Putamen (tissue), 1 donor: ENCODE results near the gene SLCO3A1.

ENCODE experiments used
- DNase-seq: peaks from one replicate; pipeline ENCODE4 v3.0.0-alpha.2; 2016; ENCODE audit warnings: low spot score

SLCO3A1 gene

GRCh38 chr15:92101708-92102394 lies 248.3 kb downstream of the SLCO3A1 start:
- DNase-seq, result no peak

- no peak for DNase-seq
Observed at GRCh38 chr15:92102395-92102755, 248.9 kb downstream of the SLCO3A1 start.

GRCh38 chr15:92104072-92104471 lies 250.6 kb downstream of the SLCO3A1 start:
- DNase-seq, result no peak

GRCh38 chr15:92105611-92106010 lies 252.1 kb downstream of the SLCO3A1 start:
- no peak for DNase-seq

GRCh38 chr15:92107510-92107909 lies 254.0 kb downstream of the SLCO3A1 start:
- no peak for DNase-seq

- no peak for DNase-seq
Observed at GRCh38 chr15:92109191-92109873, 255.8 kb downstream of the SLCO3A1 start.

GRCh38 chr15:92111291-92111690 lies 257.8 kb downstream of the SLCO3A1 start:
- no peak for DNase-seq

- no peak for DNase-seq
Observed at GRCh38 chr15:92111751-92112150, 258.2 kb downstream of the SLCO3A1 start.

GRCh38 chr15:92112180-92112579 lies 258.7 kb downstream of the SLCO3A1 start:
- DNase-seq, result peak; percentile 79

- DNase-seq, result no peak
Observed at GRCh38 chr15:92112711-92113110, 259.2 kb downstream of the SLCO3A1 start.

- no peak for DNase-seq
Observed at GRCh38 chr15:92113832-92114231, 260.3 kb downstream of the SLCO3A1 start.

GRCh38 chr15:92115834-92116233 lies 262.3 kb downstream of the SLCO3A1 start:
- DNase-seq, result no peak

- DNase-seq, result no peak
Observed at GRCh38 chr15:92116330-92116729, 262.8 kb downstream of the SLCO3A1 start.

GRCh38 chr15:92117261-92117731 lies 263.8 kb downstream of the SLCO3A1 start:
- DNase-seq, result no peak

GRCh38 chr15:92118162-92118935 lies 264.8 kb downstream of the SLCO3A1 start:
- no peak for DNase-seq

GRCh38 chr15:92118936-92119325 lies 265.4 kb downstream of the SLCO3A1 start:
- no peak for DNase-seq

GRCh38 chr15:92120094-92120795 lies 266.7 kb downstream of the SLCO3A1 start:
- DNase-seq, result no peak

GRCh38 chr15:92121047-92121446 lies 267.5 kb downstream of the SLCO3A1 start:
- DNase-seq, result no peak

GRCh38 chr15:92122259-92122658 lies 268.8 kb downstream of the SLCO3A1 start:
- DNase-seq, result no peak

- peak; percentile 88 for DNase-seq
Observed at GRCh38 chr15:92123962-92124656, 270.6 kb downstream of the SLCO3A1 start.

GRCh38 chr15:92124657-92125010 lies 271.1 kb downstream of the SLCO3A1 start:
- no peak for DNase-seq

- peak; percentile 51 for DNase-seq
Observed at GRCh38 chr15:92128788-92129187, 275.3 kb downstream of the SLCO3A1 start.
